BE2C (cell line): ENCODE results near the gene MGLL.

Experiments used
- DNase-seq: peaks from one replicate; pipeline ENCODE4 v3.0.0-alpha.2; 2020
- H3K27me3 ChIP-seq: fragments of 250-450 bp; sonication (Bioruptor Pico); 2 replicates; pipeline ENCODE4 v1.5.1; 2020; ENCODE audit warnings: mild to moderate bottlenecking
- H3K36me3 ChIP-seq: fragments of 250-450 bp; sonication (Bioruptor Pico); 2 replicates; pipeline ENCODE4 v1.5.1; 2020; ENCODE audit warnings: mild to moderate bottlenecking
- H3K4me1 ChIP-seq: fragments of 250-450 bp; sonication (Bioruptor Pico); 2 replicates; pipeline ENCODE4 v1.5.1; 2020
- H3K4me3 ChIP-seq: 2 replicates; pipeline ENCODE4 v1.5.1; 2011; ENCODE audit warnings: low read depth, low read length
- H3K9me3 ChIP-seq: fragments of 250-450 bp; sonication (Bioruptor Pico); 2 replicates; pipeline ENCODE4 v1.5.1; 2020
- TF ChIP-seq, protein P1 (sequence below): IDR thresholded peaks from 2 replicates; pipeline ENCODE4 v1.5.1; 2012; ENCODE audit warnings: mild to moderate bottlenecking, low read depth, low read length

MGLL gene

DNA sequence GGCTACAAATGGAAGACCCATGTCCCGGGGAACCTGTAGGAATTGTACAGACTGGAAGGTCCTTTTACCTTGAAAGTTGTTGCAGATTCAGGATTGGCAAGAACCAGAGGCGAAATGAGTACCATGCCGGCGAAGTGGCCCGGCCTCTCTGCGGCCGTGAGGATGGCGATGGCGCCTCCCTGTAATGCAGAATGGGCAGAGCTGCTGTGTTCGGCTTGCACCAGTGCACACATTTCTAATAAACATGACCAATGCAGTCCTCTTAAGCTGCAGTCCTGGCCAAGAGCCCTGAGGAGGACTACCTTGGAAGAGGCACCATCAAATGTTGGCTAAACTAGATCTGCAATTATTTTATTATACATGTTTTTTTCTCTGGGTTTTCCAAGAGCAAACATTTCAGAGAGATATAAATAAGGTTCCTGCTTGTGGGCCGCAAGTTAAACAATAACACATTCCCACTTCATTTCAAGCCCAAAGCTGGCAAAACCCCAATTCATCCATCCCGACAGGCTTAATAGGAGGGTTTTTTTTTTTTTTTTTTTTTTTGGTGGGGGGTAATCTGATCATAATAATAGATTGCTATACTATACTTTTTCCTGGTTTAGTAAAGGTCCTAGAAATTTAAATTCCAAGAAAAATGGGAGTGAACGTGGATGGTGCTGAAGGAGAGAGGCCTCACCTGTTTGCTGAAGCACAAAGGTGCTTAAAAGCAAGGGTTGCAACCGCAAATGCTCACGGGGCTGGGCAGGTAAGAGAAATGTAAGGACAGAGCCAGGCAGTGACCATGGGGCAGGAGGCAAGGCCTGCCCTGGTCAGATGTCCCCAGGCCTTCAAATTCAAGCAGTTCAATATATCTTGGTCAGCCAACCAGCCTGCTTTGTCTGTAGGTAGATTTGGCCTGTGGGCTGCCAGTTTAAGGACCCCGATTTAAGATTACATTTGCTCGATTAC is 101.1 kb downstream of the MGLL start:
- TF ChIP-seq, protein P1, sequence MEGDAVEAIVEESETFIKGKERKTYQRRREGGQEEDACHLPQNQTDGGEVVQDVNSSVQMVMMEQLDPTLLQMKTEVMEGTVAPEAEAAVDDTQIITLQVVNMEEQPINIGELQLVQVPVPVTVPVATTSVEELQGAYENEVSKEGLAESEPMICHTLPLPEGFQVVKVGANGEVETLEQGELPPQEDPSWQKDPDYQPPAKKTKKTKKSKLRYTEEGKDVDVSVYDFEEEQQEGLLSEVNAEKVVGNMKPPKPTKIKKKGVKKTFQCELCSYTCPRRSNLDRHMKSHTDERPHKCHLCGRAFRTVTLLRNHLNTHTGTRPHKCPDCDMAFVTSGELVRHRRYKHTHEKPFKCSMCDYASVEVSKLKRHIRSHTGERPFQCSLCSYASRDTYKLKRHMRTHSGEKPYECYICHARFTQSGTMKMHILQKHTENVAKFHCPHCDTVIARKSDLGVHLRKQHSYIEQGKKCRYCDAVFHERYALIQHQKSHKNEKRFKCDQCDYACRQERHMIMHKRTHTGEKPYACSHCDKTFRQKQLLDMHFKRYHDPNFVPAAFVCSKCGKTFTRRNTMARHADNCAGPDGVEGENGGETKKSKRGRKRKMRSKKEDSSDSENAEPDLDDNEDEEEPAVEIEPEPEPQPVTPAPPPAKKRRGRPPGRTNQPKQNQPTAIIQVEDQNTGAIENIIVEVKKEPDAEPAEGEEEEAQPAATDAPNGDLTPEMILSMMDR: no peak
- no peaks in the 10 kb centered on the region for H3K27me3 ChIP-seq

GRCh38 chr3:127720161-127720823 is 102.0 kb downstream of the MGLL start:
- DNase-seq: no peak
- Histone ChIP-seq H3K4me1 (no peaks in the 10 kb centered on the region), H3K4me3 (no peak overlapping the region), H3K9me3 (no peaks in the 10 kb centered on the region), H3K27me3 (no peaks in the 10 kb centered on the region), H3K36me3 (no peaks in the 10 kb centered on the region)
- TF ChIP-seq, protein P1: no peak

More for the DNA sequence above, 101.1 kb downstream of the MGLL start:
- H3K9me3 ChIP-seq: no peaks in the 10 kb centered on the region
- H3K4me1 ChIP-seq: no peaks in the 10 kb centered on the region
- H3K4me3 ChIP-seq: no peak overlapping the region
- no peak for DNase-seq
- H3K36me3 ChIP-seq: no peaks in the 10 kb centered on the region

DNA sequence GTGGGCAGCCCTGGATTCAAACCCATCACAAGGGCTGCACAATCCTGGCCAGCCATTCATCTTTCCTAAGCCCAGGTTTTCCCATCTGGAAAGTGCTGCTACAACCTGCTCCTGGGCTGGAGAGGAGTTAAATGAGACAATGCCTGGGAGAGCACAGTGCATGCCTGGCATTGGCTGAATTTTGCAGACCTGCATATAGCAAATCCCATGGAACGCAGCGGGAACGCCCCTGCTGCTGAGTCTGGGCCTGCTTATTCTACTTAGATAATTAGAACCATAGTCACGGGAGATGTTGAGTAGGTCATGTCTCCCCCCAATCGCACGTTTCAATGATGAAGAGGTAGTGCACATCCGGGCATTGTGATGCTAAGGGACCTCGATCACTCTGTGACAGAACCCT is 102.9 kb downstream of the MGLL start:
- H3K27me3 ChIP-seq: no peaks in the 10 kb centered on the region
- H3K9me3 ChIP-seq: no peaks in the 10 kb centered on the region
- DNase-seq: no peak
- TF ChIP-seq, protein P1: no peak
- H3K4me3 ChIP-seq: no peak overlapping the region
- no peaks in the 10 kb centered on the region for H3K36me3 ChIP-seq
- H3K4me1 ChIP-seq: no peaks in the 10 kb centered on the region

- no peaks in the 10 kb centered on the region for H3K27me3 ChIP-seq
- H3K4me3 ChIP-seq: no peak overlapping the region
- H3K4me1 ChIP-seq: no peaks in the 10 kb centered on the region
- H3K36me3 ChIP-seq: no peaks in the 10 kb centered on the region
- H3K9me3 ChIP-seq: no peaks in the 10 kb centered on the region
- no peak for DNase-seq
- TF ChIP-seq, protein P1: no peak
Observed at GRCh38 chr3:127718916-127719290, 103.4 kb downstream of the MGLL start.

DNA sequence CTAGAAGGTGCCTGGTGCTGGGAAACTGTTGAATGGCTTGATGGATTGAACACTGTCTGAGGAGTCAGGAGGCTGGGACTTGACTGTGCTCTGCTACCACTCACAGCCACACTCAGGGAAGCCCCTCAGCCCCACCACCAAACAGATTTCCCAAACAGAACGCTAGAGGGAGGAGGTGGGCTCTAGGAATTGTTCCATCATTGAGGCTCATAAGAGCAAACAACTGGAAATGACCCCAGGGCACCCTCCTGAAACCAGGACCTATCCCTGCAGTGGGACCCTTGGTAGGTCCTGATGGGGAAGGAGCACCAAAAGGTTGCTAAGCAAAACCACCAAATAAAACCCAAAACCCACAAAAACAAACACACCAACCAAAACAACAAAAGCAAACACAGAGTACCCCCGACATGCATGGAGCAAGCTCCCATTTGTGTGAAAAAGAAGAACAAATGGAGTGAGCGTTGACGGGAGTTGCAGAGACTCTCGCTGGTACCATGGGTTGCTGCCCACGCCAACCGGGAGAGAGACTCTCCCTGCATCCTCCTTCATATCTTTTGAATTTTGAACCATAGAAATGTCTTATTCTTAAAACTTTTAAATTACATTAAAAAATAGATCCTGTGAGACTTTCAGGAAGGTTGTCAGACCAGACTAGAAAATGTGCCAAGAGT is 103.9 kb downstream of the MGLL start:
- no peak for DNase-seq
- H3K4me1 ChIP-seq: no peaks in the 10 kb centered on the region

More for the DNA sequence above, 103.9 kb downstream of the MGLL start:
- TF ChIP-seq, protein P1: peak; percentile 55
- Histone ChIP-seq H3K4me3 (no peak overlapping the region), H3K27me3 (no peaks in the 10 kb centered on the region), H3K36me3 (no peaks in the 10 kb centered on the region), H3K9me3 (no peaks in the 10 kb centered on the region)
